ENCODE data around the gene DSC3.

DNA sequence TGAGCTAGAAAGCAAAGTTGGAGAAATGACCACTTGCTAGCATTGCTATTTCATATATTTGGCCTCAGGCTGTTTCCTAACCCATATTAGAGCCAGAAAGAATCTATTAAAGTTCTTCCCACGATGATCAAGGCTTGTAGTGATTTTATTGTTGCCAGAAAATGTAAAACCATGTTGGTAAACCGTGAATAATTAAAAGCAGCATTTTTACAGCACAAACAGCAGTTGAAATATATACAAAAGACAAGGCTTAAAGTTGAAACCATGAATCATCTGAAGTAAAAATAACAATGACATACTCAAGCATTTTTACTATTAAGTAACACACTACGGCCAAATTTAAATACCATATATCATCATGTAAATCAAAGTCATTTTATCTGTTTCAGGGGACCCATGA is 27.7 kb upstream of the DSC3 start:
- TF ChIP-seq, protein P1, sequence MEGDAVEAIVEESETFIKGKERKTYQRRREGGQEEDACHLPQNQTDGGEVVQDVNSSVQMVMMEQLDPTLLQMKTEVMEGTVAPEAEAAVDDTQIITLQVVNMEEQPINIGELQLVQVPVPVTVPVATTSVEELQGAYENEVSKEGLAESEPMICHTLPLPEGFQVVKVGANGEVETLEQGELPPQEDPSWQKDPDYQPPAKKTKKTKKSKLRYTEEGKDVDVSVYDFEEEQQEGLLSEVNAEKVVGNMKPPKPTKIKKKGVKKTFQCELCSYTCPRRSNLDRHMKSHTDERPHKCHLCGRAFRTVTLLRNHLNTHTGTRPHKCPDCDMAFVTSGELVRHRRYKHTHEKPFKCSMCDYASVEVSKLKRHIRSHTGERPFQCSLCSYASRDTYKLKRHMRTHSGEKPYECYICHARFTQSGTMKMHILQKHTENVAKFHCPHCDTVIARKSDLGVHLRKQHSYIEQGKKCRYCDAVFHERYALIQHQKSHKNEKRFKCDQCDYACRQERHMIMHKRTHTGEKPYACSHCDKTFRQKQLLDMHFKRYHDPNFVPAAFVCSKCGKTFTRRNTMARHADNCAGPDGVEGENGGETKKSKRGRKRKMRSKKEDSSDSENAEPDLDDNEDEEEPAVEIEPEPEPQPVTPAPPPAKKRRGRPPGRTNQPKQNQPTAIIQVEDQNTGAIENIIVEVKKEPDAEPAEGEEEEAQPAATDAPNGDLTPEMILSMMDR (IDR thresholded peaks at IDR 0.05; ENCODE audit: poor library complexity), result no peak
- TF ChIP-seq EZH2 (IDR thresholded peaks at IDR 0.05; ENCODE audit: borderline replicate concordance), result no peak

Data from hepatocyte (in vitro differentiated cells).